Activated gamma-delta T cell treated with Interleukin-2 at 50 U/mL for 16 hours (primary cell): Measurements from ENCODE around the gene PFDN2.
"Not testable (repeated sequence)": the region's sequence is repeated elsewhere in the genome, so short reads cannot be mapped to it uniquely, and the experiment has no call there.

Source experiments
- DNase-seq: peaks from one replicate; pipeline ENCODE4 v3.0.0-alpha.2; 2020

The PFDN2 gene

DNA sequence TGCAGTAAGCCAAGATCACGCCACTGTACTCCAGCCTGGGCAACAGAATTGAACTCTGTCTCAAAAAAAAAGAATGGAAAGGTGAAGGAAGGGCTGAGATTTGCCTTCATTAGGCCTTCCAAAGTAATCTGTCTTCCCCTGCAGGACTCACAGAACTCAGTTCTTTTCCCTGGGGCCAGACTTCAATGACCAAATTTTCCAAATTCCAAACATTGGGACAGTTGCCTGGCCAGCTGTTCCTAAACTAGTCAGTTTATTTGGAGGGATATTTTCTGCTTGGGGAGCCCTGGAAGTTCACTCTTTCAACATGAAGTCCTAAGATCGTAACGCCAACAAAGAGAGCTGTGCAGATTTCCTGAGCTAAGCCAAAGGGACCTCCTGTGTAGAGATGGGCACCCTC is 20.0 kb upstream of the PFDN2 start:
- DNase-seq = no peak

DNA sequence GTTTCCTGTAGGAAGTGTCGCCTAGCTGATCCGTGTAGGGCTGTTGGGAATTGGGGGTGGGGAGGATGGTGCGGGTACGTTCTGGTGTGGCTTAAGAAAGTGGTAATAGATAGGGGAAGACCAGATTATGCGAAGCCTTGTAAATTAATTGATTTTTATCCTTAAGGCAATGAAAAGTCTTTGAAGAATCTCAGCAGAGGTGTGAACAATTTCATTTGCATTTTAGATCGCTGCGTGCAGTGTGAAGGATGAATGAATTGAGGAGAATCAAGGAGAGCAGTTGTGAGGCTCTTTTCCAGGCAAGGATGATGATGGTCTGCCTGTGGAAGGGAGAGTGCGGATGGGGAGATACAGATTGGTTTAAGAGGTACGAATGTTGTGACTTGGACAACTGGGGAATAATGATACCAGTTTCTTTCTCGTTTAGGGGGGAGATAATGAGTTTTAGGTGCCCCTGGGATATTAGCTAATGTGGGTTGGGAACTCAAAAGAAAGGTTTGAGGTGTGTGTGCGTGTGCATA is 15.4 kb upstream of the PFDN2 start:
- DNase-seq = no peak

DNA sequence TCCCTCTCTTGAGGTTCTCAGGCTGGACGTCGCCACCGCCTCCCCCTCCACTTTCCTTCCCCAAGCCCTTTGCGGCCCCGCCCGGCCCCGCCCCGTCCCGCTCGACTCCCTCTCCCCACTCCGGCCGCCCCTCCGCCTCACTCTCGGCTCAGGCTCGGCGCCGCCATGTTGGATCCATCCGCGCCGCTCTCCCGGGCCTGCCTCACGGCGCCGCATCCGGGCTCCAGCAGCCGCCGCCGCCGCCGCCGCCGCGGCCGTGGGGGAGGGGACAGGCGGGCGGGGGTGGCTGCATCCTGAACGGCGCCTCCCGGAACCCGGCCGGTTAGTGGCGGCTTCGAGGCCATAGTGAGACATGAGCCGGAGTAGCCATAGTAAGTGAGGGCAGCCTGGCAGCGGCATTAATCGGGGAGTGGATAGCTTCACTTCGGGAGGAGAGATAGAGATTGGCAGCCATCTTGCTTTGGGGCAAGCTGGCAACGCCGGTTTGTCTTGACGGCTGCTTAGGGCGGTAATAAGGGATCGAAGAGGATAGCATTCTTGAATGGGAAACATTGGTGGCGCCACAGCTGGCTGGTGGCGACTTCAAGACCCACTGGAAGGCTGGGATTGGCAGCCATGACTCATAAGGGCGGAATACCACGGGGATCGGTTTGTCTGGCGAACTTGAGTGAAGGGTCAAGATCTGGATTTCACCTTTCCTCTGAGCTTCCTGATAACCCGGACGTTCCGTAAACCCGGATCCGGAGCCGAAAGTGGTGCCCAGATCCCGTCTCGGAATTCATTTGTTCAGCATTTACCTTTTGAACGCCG is 14.8 kb upstream of the PFDN2 start, which contains the start of gene DEDD:
TSS of gene DEDD (minus strand) at position 258 of the 810 bp plus-strand sequence. CDS start 8,205 bp downstream, outside the sequence.
- peak; percentile 86 for DNase-seq

DNA sequence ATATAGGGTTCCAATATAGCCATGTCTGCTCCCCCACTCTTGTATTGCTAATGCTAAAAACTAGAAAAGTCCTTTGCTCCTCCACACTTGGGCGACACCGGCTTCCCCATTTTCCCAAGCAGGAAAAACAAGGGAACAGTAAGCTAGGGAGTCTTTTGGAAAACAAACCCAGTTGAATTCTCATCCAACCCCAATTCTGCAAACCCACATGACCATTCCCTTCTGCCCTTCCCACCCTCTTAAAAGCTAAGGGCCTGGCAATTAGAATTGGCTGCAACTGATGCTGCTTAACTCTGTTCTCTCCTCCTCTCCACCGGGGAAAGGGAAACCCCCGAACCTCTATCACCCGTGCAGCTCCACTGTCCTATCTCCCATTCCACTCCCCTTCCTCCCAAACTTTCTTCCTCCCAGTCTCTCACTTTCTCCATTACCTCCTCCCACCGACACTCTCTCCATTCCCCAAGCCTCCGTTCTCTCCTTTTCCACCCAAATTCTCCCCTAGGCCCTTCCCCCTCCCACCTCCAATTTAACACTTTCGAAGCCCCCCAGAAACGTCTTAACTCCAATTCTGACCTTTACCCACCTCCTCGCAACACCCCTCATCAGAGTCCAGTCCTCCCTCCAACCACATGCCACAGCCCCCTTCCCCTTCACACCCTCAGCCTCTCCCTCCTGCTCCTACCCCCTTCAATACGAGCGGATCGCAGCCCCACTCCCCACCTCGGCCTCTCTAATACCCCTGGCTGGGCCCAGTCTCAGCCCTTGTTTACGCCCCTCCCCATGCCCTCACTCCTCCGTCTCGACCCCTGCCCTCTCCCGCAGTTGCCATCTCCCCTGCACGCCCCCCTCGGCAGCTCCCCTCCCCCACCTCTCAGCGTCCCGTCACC is 13.9 kb upstream of the PFDN2 start:
- DNase-seq = no peak

DNA sequence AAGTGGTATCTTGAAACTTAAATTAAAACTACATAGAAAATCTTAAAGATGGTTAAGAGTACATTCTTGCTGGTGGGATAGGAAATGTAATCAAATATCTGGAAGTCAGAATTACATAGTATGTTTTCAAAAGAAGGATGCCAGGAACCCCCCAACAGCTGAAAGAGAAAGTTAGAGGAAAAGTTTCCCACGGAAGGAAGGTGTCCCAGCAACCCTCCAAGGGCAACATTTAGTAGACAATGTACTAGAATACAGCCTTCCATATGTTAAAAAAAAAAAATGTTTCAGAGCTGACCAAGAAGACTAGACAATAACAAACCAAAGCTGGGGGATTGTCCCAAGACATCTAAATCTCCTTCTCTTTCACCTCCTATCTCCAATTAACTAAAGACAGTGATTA is 12.4 kb upstream of the PFDN2 start:
- no peak for DNase-seq

DNA sequence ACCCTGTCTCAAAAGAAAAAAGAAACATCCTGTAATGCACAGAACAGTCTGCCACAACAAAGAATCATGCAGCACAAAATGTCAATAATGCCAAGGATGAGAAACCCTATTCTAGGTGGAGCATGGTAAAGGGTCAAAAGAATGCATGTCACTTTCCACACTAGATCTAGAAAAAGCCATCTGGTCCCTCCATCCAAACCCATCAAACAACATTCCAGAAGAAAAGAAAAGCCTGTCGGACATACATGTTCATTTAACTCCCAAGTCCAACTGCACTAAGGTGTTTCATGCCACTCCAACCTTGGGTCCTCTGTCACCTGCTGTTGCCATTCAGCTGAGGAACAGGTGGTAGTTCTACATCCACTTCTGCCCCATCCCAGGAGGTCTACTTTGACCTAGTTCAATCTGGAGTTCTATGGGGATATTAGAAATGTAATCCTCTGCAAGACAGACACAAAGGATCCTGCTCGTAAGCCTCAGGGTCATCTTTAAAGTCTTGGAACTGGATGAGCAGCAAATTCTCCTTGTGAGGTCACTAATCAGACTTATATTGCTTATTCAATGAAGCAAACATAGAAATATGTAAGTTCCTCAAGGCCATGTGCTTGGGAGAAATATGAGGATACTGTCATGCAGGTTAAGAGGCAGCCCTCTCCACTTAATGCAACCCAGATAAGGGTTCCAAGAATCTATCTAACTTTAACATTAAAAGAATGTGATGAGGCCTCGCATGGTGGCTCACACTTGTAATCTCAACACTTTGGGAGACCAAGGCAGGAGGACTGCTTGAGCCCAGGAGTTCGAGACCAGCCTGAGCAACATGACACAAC is 11.0 kb upstream of the PFDN2 start:
- DNase-seq = no peak

DNA sequence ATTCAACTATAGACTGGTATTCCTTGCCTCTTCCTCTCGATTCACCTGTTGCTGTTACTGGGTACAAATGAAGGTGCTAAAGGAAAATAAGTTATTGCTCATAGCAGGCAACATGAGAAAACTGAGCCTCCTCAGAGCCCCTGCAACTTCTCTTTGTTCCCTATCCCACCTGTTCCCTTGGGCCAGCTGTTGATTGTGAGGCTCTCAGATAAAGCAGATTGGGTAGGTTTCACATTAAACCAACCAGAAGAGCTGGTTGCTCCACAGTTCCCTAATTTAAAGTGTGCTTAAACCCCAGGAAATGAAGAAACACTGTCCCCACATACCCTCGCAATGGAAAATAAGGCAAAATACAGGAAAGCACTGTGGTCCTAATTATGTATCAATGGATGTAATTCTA is 9.8 kb upstream of the PFDN2 start:
- no peak for DNase-seq

DNA sequence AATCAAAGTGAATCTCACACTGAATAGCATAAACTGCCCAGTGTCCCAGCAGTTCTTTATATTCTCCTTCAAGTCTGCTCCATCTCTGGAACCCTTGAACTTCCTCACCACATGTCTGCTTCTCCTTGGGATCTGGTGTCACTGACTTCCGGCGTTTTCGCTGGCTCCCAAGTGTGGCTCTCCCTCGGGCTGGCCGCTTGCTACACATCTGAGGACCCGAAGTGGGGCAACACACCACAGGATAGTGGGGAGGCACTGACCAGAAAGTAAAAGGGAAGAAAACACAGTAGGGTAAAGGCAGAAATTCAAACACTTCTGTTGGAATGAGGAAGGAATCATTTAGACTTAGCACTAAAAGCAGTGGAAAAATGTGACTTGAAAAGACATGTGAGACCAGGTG is 5.1 kb upstream of the PFDN2 start:
- no peak for DNase-seq

DNA sequence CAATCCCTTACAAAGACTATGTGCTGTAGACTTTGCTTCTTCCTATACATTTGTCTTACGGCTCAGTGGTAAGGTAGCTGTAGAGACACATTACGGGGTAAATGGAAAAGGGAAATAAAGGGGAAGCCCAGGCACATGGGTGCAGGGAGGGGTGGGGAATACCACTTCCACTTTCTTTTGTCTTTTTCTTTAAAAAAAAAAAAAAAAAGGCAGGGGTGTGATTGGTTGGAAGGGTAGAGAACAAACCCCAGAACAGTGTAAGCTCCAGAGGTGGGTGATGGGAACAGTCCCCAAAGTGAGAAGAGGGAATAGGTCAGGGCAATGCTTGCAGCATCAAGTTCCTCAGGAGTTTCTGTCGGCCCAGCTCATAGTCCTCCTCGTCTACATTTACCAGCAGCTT is 4.0 kb upstream of the PFDN2 start:
- DNase-seq = no peak

DNA sequence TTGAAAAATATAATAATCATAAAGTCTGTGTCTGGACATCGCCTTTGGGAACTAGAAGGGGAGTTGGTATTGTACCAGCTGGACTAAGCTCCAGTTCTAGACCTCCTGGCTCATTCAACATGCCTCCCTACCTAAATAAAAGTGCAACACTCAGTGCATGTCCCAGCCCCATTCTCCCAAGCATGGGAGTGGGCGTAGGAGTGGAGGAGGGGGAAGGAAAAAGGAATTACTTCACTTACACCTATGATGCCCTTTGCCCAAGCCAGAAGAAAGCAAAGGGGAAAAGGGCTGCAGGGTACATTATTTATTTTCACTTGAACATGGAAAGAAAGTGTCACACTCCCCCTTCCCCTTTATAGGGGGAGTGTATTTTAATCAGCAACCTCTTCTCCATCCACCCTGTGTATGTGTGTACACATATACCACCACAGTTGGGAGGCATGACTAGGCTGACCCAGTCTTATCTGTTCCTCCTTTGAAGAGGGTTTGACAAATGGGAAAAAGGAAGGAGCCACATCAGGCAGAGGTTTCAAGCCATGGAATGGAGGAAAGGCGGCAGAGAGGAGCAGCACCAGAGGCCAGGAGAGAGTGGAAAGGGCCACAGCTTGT is 3.3 kb upstream of the PFDN2 start:
- no peak for DNase-seq

DNA sequence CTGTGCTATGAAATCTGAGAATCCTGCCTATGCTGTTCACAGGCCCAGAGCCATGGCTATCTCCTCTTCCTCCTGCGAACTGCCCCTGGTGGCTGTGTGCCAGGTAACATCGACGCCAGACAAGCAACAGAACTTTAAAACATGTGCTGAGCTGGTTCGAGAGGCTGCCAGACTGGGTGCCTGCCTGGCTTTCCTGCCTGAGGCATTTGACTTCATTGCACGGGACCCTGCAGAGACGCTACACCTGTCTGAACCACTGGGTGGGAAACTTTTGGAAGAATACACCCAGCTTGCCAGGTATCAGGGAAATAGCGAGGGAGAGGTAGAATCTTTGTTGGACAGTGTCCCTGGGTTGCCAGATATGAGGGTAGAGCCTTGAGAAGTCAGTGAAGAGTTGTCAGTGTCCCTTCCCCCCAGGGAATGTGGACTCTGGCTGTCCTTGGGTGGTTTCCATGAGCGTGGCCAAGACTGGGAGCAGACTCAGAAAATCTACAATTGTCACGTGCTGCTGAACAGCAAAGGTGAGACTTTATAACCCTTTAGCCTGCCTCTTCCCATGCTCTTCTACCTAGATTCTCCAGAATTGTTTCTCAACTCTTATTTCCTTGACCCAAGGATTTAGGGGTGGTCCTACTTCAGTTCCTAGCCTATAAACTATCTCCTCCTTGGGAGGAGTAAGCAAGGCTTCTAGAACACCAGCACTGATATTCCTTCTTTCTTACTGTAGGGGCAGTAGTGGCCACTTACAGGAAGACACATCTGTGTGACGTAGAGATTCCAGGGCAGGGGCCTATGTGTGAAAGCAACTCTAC is 1.5 kb upstream of the PFDN2 start:
- DNase-seq = peak; percentile 41

DNA sequence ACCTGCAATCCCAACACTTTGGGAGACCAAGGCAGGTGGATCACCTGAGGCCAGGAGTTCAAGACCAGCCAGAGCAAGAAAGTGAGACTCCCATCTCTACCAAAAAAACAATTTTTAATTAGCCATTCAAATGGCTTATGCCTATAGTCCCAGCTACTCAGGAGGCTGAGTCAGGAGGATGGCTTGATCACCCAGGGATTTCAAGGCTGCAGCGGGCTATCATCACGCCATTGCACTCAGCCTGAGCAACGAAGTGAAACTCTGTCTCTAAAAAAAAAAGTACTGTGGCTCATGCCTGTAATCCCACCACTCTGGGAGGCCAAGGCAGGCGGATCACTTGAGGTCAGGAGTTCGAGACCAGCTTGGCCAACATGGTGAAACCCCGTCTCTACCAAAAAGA is 1.9 kb downstream of the PFDN2 start:
- not testable (repeated sequence) for DNase-seq

DNA sequence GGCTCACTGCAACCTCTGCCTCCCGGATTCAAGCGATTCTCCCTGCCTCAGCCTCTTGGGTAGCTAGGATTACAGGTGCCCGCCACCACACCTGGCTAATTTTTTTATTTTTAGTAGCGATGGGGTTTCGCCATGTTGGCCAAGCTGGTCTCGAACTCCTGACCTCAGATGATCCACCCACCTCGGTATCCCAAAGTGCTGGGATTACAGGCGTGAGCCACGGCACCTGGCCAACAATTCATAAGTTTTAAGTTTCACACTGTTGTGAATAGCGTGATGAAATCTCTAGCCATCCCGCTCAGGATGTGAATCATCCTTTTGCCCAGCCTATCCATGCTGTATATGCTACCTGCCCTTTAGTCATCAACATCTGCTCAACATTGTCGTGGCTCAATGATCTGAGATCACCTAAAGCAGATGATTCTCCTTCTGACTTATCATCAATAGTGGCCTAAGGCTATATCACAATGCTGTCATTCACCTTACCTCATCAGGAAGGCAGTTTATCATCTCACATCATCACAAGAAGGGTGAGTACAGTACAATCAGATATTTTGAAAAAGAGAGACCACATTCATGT is 2.6 kb downstream of the PFDN2 start:
- DNase-seq = no peak

DNA sequence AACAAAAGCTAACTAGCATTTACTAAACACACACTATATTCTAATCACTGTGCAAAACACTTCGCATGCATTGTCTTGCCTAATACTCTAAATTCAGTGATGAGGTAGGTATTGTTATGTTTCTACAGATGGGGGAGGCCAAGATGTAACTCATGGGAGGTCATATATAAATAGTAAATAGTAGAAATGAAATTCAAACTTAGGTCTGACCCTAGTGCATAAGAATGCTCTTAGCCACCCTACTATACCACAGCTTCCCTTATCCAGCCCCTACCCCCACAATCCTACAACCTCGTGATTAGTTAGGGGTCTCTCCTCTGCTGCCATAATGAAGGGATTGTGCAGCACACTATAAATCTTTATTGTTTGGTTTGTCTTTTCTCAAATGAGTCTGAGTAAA is 3.3 kb downstream of the PFDN2 start:
- DNase-seq = no peak

DNA sequence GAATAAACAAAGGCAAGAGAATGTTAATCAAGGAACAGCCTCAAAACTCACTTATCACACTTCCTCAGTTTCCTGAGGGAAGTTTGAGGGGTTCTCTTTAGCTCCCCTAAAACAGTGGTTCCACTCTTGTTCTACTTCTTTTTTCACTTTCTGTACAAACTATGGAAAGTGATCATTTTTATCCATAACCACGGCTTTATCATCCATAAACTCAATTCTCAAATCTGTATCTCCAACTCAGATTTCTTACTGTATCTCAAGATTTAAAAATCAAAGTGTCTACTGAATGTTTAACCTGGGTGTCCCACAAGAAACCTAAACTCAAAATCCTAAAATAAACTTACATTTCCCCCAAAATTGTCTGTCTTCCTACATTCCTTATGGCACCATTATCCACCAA is 3.9 kb downstream of the PFDN2 start:
- DNase-seq = no peak

DNA sequence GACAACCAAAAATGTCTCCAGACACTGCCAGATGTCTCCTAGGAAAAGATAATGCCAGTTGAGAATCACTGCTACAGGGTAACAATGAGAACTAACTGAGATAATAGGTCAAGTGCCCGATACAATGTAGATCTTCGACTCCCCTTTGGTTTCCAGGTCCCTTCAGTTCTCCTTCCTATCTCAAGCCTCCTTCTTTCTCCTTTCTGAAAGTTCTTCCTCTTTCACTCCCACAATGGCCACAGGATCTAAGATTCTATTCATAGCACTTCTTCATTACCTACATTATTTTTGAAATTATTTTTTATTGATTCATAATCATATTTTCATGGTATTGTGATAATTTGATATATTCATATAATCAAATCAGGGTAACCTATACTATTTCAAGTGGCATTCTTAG is 6.3 kb downstream of the PFDN2 start:
- no peak for DNase-seq

DNA sequence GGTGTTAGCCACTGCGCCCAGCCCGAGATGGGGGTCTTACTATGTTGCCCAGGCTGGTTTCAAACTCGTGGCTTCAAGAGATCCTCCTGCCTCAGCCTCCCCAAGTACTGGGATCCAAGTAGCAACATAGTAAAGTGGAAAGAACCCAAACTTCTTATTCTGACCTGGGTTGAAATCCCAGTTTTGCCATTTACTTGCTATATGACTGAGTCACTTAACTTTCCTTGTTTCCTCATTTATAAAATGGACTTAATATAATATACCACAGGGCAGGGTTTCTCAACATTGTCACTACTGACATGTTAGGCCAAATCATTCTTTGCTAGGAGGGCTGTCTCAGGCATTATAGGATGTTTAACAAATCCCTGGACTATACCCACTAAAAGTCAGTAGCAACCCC is 6.7 kb downstream of the PFDN2 start:
- no peak for DNase-seq

DNA sequence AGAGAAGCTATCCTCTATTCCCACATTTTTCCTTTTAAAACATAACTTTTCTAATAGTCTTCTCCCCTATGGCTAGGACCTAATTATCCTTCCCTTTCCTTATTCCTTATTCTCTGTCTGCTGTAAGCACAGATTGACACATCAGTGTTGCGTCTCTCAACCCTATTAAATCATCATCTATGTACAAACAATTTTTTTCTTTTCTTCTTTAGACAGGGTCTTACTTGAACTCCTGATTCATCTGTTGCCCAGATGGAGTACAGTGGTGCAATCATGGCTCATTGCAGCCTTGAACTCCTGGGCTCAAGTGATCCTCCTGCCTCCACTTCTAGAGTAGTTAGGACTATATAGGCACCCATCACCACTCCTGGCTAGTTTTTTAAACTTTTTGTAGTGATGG is 11.4 kb downstream of the PFDN2 start:
- no peak for DNase-seq

DNA sequence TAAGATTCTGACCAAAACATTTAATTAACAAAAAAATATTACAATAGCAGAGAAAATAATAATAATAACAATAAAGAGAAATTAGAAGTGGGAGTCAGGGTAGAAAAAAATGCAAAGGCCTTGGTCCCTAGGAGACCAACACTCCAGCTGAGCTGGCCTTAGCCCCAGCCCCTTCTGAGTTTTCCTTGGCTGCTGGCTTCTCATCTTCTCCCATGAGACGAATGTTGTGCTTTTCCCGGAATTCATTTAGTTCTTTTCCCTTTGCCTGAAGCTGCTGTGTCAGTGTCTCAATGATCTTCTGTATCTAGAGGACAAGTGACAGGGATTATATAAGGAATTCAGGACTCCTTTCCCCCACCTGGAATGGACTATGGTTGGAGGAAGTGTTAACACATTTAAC is 17.3 kb downstream of the PFDN2 start:
- DNase-seq = no peak

DNA sequence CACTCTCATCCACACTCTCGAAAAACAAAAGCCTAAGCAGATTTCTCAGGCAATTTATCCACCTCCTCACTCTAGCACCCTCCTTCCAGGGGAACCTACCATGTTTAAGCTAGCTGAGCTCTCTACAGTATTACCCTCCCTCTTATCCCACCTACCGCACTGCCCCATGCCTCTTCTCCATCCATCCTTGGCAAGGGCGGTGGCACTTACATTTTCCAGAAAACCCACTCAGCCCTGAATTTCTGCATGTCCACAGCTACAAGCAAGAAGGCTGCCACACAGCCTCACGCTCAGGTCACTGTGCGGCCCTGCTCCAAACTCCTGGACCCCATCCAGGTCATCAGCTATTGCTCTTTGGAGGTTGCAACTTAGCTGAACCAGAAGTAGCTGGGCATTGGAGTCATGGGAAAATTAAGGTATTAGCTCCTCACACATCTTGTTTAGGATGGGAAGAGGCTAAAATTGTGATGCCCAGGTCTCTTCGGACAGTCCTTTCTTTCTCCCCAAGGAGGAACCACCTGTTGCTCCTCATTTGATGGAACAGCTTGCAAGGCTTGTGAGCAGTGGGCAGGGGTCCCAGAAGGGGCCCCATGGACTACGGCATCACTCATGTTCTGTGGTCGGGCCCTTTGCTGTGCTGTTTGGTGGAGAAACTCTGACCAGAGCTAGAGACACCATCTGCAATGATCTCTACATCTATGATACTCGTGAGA is 18.6 kb downstream of the PFDN2 start:
- no peak for DNase-seq
